HG02623 (cell line): Measurements from ENCODE around the gene PKIB.

ENCODE experiments used
- ATAC-seq: cut with Tn5 transposase; IDR thresholded peaks from one replicate; pipeline ENCODE4 v1.9.1; 2021; ENCODE audit warnings: moderate library complexity; ENCODE audit not compliant: unreplicated experiment

PKIB gene

DNA sequence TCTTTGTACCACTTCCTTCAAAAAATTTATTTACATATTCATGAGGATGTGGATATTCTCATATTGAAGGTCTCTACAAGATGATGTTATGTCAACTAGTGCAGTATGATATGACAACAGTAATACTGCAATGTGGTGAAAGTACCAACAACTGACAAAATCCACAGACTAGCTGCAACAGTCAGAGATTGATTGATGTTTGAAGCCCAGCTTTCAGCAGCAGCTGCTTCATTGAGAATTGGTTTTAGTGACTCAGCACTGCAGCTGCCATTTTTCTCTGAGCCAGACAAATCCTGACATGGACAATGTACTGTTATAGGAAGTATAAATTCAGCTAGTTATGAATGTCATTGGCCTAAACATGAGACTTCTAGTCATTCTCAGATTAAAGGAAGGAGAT lies 53.8 kb downstream of the PKIB start:
- no peak for ATAC-seq

DNA sequence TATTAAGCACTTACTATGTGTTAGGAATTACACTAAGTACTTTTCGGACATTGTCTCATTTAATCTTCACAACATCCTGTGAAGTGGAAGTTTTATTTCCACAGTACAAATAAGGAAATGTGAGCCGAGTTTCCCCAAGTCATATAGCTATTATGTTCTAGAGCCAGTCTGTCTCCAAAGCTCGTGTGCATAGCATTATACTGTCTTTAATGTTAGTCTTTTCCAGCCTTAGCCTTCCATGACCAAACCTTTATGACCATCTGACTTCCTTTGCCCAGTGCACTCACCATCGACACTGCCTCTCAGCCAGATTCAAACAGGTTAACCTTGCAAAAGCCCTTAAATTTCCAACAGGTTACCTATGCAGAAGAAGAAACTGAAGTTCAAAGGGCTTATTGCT lies 55.7 kb downstream of the PKIB start:
- no peak for ATAC-seq

DNA sequence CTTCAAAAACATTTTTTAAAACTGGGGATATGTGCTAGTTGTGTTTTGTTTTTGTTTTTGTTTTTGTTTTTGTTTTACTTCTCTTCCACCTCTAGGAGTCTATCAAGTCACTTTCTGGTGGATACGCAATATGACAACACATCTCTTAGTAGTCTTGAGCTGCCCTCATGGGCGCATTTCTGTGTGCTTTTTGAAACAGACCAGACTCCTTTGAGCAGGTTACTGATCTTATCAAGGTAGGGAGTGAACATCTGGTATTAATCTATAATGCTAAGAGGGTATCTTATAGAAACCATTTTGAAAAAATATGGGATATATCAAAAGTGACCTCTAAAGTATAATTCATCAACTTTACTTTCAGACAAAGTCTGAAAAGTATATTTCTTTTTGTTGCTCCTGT lies 56.2 kb downstream of the PKIB start:
- ATAC-seq, result no peak

DNA sequence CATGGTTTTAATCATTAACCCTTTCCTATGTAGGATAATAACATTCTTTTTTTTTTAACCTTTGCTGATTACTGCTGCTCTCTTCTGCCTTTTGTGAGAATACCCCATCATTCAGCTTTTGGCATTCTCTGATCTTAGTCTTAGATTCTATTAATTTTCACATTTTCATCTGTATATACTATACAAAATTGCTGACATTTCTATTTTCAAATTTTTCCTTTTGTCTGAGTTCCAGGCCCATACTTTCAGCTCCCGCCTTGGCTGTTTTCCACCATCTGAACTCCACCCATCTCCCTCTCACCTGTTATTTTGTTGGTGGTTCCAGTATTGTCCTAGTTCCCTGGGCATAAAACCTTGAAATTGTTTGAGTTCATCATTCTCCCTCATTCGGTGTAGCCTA lies 59.2 kb downstream of the PKIB start:
- ATAC-seq, result no peak

DNA sequence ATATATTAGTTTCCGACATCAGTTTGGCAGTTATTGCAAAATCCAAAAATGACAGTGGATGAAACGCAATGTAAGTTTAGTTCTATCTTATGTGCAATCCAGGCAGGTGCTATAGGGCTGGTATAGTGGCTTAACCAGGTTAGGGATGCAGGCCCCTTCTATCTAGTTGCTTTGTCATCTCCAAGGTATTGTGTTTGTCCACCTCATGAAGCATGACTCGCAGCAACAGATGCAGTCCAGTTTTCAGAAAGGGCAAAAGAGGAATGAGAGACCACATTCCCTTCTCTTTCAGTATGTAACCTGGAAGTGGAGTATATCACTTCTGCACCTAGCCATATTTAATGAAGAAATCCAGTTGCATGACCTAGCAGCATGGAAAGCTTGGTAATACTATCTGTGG lies 59.7 kb downstream of the PKIB start:
- no peak for ATAC-seq

DNA sequence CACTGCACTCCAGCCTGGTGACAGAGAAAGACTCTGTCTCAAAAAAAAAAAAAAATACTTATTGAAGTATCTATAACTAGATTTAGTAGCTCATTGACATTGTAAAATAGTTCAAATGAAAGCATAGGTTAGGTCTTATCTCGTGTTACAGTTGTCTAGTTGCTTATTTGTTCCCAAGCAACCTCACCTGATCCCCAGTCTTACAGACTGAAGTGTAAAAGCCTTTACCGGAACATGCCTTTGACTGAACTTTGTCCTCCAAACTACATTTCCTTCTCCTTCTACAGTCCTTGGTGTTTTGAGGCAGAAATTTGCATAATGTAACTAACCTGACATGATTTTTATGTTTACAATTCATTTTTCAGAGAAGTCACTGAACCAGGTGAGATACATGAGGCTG lies 61.0 kb downstream of the PKIB start:
- ATAC-seq, result no peak

DNA sequence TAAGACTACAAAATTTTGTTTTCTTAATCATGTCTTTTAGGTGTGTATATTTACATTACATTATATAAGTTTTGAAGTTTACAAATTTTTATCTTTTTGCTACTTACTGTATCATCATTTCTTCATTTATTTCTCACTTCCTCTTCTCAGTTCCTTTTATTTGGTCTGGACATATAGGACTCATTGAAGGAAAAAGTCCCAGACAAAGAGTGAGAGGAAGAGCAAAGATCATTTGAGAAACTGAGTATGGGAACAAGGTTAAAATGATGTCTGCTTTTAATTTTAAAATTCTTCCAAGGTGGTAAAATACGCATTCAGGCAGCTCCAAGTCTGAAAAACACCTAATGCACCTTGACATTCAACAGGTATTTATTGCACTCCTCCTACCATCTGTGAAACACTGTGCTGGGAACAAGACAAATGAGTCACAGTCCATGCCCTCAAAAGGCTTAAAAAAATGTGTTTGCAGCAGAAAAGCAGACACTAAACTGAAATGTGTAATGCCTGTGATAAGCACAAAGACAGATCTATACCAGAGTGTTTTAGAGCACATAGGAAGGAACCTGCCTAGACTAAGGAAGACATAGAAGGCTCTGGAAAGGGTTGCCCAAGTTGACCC lies 63.2 kb downstream of the PKIB start:
- no peak for ATAC-seq

DNA sequence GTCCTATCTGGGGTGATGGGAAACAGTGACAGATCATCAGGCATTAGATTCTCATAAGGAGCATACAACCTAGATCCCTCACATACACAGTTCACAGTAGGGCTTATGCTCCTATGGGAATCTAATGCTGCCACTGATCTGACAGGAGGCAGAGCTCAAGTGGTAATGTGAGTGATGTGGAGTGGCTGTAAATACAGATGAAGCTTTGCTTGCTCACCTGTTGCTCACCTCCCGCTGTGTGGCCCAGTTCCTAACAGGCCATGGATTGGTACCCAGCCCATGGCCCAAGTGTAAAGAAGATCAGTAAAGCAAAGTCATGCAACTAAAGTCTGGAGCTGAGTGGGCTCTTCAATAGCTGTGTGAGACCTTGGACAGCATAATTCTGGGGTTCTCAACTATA lies 65.9 kb downstream of the PKIB start:
- no peak for ATAC-seq

DNA sequence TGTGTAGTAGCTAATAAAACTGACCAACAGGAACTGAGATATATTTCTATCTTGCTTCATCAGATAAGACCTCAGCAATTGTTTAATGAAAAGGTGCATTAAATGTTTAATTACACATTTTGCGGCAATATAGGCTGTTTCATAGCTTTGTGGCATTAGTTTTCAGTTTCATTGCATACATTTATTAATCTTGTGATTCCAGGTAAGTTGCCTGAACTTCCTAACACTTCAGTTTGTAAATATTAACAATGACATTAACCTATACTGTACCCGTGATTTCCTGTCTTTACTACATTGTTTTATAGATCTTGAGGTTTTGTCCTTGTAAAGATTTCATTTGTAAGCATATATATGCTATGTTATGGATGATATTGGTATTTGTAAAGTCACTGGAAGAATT lies 66.5 kb downstream of the PKIB start:
- no peak for ATAC-seq

DNA sequence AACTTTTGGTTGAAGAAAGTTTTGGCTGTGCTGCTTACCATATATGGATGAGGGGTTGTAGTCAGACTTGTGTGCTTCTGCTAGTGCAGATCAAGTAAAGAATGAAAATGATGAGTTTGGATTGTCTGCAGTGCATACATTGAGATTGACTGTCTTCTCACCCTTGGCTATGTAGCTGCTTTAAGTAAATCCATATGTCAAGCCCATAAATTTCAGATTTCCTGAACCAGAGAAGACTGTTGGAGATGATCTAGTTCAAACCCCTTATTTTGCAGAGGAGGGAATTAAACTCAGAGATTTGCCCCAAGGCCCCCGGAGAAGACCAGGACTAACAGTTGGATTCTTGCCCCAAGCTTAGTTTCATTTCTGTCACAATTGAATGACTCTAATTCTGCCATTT lies 67.2 kb downstream of the PKIB start:
- no peak for ATAC-seq

DNA sequence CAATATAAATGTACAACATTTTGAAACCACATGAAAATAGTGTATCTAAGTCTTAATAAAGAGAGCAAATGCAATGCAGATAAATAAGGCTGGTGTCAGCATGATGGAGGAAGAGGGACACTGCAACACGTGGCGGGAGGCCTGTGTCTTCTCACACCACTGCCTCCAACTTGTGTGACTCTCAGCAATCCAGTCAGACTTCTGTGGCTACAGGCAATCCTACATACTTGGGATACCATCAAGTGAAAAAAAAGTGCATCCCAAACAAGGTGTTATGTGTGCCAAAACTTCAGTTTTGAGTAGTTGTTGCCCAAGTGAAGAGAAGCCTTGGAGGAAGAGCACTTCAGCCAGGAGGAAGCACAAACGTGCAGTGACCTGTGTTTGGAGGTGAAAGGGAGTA lies 68.6 kb downstream of the PKIB start:
- ATAC-seq, result no peak

DNA sequence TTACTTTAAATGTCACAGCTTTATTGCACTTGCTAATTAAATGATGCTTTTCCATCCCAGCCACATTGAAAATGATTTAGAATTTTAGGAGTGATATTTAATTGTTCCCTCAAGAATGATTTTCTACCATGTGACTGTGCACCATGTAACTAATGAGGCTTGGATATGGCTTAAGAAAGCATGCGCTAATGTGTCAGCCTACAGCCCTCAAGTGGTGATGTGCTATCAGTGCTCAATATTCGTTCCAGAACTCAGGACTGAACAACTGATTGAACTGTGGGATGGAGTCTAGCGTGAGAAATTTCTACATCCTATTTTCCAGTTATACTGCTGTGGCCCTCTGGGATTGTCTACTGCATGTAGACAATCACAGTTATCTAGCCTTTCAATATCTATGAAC lies 71.5 kb downstream of the PKIB start:
- ATAC-seq, result no peak

DNA sequence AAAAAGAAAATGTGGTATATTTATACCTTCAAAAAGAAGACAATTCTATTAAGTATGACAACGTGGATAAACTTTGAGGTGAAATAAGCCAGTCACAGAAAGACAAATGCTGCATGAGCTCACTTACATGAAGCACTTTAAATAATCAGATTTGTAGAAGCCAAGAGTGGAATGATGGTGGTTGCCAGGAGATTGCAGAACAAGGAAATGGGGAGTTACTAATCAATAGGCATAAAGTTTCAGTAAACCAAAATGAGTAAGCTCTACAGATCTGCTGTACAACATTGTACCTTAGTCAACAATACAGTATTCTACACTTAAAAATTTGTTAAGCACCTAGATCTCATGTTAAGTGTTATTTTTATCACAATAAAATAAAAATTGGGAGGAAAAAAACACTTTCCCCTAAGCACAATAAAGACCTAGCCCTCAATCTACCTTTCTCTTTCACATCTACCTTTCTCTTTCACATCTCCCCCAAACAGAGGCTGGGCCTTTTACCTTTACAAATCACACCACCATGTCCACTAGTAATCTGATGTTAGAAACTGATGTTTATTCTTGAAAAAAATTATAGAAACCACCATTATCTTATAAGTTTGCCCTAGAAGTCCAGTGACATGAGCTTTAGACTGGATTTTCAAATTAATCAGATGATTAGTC lies 73.9 kb downstream of the PKIB start:
- no peak for ATAC-seq

DNA sequence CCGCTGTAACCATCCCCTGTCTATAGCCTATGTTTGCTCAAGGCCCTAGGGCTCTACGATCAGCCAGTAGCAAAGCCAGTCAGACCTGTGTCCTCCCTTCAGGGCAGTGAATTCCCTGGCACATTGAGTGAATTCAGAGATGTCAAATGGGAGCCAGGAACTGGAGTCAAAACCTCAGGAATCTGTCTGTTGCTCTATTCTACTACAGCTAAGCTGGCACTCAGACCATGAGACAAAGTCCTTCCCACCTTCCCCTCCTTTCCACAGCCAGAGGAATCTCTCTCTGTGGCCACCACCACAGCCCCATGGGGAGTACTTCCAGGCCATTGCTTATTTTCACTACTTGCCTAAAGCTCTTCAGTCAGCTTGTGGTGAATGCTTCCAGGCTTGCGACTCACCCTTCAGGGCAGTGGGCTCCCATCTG lies 82.0 kb downstream of the PKIB start:
- no peak for ATAC-seq

DNA sequence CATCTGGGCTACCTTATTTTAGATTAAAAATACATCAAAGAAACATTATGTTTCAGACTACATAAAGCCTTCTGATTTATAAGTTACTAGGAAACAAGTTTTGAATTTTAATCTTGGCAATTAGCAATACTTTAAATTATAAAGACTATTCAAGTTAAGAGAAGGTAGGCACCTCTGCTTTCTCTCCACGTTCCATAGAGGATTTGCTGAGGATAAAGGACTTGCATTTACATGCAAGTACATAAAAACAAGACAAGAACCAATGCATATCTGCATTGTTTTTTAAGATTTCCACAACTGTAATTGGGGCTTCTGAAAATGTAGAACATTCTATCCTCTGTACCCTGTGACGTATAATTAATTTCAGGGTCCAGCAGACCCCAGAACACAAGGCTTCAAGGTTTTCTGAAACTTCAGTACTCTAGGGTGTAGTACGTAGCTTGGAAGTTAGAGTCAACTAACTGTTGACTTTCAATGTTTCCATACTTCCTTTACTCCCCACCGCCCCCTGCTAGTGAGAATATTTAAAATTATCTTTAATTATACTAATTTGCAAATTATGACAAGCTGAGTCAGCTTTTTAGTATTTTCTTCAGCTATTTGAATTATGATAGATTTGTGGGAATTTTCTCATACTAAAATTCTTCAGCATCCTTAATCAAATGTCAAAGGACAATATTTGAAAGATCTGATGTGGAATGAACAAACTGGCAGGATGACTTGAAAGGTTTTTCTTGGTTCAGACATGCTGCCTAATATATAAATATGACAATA lies 82.8 kb downstream of the PKIB start:
- no peak for ATAC-seq

DNA sequence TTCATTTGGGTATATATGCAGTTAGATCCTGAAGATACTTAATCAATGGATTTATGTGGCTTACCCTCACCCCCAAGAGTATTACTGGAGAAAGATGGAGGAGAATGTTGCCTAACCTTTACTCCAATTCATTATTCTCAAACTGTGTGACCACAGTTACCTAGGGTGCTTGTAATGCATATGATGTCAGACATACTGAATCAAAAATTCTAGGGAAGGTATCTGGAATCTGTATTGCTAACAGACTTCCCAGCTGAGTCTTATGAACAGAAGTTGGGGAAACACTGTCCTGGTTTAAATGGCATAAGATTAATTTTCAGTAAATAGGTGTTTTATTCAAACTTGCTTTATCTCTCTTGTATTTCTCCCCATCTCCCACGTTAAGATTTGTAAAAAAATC lies 83.9 kb downstream of the PKIB start:
- ATAC-seq, result no peak

DNA sequence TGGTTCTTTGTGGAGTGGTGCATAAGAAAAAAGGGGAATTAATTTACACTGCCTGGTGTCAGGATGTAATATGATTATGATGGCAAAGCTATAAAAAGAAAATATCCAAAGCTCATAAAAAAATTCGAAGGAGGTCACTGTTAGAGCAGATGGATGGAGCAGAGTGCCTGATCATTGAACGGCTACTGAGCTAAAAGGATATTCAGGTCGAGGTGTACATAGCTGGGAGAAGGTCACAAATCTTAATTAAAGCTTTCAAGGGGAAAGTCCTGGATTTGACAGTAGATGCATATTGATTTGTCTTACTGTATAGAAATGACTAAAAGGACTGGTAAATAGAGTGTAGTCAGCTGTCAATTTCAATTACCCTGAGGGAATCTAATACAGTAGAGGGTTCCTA lies 84.4 kb downstream of the PKIB start:
- ATAC-seq, result no peak

DNA sequence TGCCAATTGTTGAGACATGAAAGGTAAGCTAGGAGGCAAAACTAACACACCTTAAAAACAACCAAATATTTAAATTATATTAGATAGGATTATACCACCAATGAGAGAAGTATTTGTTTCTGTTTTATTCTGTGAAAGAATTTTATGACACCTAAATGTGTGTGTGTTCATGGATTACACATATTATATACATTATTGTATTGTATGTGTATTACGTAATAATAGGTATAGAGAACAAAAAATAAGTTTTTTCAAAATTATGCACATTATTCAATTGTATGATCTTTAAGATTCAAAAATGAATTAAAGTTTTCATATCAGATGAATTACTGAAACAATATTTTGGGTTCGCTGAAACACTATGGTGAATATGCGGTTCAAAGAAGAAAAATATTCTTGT lies 85.0 kb downstream of the PKIB start:
- no peak for ATAC-seq

DNA sequence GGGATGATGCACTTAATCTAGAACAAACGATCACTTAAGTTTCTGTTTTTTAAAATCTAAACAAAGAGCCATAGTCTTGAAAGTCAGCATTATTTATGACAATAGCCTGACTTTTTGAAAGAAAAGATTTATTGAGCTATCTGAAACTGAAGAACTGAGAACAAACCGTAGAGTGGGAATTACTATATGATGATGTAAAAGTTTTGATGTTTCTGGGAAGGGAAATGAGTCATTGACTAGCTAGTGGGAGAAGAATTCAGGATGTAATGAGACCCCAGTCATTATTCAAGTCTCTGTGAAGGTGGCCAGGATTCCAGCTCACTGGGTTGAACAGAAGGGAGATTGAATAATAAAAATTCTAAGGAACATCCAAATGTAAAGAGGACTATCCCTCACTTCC lies 85.9 kb downstream of the PKIB start:
- no peak for ATAC-seq

DNA sequence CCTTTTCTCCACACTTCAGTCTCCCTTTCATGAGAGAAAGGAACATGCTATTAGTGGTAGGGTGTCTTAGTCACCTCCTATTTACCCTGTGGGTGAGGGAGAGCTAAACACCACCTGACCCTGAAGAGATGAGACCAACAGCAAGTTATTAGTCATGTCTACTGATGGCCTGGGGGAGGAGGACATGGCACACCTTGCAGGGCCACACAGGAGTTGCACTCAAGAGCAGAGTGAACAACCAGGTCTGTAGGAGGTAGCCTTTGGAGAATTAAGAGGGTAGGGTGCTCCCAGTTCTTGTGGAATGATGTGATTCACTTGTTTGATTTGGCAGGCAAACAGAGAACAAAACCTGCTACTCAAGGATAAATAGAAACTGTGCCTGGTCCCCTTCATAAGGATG lies 86.6 kb downstream of the PKIB start:
- no peak for ATAC-seq

DNA sequence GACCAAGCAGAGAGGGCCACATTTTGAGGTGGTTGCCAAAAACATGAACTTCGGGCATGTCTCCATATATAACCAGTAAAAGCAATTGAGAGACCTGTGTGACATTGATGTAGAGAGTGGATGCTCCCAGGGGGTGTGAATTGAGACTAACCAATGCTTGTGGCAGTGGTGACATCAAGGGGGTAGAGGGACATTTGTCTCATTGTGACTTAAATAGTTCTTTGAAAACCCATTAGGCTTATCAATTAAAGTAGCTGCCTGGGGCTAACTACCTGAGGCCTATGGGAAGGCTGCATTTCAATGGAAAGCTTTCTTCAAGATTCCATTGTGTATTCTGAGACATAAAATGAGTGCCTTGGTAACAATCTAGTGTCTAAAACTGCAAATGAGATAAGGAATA lies 87.3 kb downstream of the PKIB start:
- no peak for ATAC-seq

DNA sequence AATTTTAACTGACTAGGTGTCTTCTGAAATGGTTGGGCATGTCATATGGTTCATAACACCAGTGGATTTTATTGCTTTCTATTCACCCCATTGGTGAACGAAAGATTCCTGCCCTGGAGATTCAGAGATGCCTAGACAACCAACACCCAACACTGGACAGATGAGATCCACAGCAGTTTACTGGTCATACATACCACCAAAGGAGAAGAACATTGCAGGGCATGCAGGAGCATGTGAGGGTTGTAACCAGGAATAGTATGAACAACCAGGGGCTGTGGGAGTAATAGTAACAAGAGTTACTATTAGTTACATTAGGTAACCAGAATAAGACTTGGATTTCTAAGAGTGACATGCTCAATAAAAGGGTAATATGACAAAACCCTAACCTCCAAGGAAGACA lies 91.5 kb downstream of the PKIB start:
- no peak for ATAC-seq
